HG03103 (cell line): Measurements from ENCODE around the gene VASP.
A peak's percentile ranks its signal among the peaks of the same experiment; 100 is the strongest.

Experiments
- ATAC-seq: cut with Tn5 transposase; IDR thresholded peaks from one replicate; pipeline ENCODE4 v1.9.1; 2021; ENCODE audit warnings: low read depth; ENCODE audit not compliant: unreplicated experiment

VASP gene

DNA sequence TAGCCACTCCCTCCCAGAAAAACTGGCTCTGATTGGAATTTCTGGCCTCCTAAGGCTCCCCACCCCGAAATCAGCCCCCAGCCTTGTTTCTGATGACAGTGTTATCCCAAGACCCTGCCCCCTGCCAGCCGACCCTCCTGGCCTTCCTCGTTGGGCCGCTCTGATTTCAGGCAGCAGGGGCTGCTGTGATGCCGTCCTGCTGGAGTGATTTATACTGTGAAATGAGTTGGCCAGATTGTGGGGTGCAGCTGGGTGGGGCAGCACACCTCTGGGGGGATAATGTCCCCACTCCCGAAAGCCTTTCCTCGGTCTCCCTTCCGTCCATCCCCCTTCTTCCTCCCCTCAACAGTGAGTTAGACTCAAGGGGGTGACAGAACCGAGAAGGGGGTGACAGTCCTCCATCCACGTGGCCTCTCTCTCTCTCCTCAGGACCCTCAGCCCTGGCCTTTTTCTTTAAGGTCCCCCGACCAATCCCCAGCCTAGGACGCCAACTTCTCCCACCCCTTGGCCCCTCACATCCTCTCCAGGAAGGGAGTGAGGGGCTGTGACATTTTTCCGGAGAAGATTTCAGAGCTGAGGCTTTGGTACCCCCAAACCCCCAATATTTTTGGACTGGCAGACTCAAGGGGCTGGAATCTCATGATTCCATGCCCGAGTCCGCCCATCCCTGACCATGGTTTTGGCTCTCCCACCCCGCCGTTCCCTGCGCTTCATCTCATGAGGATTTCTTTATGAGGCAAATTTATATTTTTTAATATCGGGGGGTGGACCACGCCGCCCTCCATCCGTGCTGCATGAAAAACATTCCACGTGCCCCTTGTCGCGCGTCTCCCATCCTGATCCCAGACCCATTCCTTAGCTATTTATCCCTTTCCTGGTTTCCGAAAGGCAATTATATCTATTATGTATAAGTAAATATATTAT is 33.3 kb upstream of the VASP start:
- no peak for ATAC-seq

DNA sequence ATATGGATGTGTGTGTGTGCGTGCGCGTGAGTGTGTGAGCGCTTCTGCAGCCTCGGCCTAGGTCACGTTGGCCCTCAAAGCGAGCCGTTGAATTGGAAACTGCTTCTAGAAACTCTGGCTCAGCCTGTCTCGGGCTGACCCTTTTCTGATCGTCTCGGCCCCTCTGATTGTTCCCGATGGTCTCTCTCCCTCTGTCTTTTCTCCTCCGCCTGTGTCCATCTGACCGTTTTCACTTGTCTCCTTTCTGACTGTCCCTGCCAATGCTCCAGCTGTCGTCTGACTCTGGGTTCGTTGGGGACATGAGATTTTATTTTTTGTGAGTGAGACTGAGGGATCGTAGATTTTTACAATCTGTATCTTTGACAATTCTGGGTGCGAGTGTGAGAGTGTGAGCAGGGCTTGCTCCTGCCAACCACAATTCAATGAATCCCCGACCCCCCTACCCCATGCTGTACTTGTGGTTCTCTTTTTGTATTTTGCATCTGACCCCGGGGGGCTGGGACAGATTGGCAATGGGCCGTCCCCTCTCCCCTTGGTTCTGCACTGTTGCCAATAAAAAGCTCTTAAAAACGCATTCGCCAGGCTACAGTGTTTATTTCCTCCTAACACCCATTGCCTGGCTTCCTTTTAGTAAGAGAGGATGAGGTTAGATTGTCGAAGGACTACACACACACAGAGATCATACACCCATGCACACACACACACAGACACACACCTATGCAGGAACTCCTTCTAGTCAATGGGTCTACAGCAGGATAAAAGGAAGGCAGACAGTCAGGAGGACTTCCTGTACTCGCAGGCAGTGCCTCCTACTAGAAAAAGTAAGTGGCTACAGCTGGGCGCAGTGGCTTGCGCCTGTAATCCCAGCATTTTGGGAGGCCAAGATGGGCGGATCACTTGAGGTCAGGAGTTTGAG is 32.4 kb upstream of the VASP start:
- no peak for ATAC-seq

DNA sequence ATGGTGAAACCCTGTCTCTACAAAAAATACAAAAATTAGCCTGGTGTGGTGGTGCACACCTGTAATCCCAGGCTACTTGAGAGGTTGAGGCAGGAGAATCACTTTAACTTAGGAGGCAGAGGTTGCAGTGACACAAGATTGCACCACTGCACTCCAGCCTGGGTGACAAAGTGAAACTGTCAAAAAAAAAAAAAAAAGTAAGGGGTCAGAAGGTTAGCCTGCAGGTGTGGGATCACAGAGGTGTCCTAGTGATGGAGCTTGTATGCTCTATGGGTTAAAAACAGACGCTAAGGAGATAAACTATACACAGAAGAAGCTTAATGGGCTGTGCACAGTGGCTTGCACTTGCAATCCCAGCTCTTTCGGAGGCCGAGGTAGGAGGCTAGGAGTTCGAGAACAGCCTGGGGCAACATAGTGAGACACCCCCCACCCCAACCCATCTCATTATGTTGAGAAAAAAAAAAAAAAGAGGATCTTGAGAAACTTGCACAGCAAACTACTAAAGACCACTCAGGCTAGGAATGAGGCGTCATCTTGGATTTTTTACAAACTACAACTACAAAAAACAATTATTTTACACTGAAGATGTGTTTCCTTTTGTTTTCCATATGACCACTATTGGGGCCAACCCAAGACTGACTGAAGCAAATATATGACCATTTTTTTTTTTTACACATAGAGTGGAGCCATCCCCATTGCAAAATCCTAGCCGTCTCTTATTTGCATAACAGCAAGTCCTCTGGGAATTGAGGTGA is 31.6 kb upstream of the VASP start:
- ATAC-seq = no peak

DNA sequence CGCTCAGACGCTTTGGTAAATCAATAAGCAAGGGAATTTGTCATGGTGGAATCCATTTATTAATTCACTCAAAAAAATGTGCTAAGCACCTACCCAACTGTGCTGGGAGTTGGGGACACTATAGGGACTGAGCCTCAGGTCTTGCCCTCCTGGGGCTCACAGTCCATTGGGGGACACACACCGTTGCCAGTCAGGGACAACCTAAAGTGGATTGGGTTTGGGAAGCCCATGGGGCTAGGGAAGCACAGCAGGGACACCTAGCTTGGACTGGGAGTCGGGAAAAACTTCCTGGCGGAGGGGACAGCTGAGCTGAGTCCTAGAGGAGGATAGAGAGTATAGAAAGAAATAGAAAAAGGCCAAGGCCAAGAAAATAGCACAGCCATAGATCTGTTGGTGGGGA is 31.0 kb upstream of the VASP start:
- ATAC-seq = no peak

DNA sequence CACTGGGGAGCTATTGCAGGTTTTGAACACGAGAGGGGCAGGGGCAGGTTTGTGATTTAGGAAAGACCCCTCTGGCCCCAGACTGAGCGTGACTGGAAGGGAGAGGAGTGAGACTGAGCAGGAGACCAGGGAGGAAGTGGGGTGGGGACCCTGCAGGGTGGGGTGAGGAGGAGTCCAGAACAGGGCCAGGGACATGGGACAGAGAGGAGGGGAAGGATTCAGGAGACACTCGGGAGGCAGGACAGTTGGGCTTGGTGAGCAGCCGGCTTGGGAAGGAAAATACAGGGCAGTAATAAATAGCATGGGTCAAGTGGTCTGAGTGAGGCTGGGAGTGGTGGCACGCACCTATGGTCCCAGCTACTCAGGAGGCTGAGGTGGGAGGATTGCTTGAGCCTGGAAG is 30.1 kb upstream of the VASP start:
- ATAC-seq = no peak

DNA sequence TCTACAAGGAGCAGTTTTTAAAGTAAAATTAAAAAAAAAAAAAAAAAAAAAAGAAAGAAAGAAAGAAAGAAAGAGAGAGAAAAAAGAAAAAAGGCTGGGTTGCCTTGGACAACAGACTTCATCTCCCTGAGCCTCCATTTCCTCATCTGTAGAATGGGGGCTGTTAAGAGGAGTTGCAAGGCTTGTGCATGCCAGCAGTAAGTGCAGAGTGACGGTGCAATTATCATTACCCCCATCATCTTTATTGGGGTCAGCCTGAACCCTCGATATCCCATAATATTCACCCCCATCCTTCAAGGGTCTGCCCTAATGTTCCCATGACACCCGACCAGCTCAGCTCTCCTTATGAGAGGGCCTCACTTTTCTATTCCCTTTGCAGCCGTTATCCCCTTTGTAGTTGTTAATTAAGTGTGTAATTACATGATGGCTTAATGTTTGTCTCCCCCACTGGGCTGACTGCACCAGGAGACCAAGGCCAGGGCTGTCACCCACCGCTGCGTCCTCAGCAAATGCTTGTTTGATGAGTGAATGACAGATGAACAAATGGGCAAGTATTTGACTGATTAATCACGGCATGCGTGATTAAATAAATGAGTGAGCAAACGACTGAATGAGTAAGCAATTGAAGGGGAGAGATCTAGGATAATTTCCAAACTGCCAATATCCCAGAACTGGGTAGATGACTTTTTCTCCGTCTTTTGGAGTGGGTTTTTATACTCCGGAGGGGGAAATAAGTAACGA is 29.4 kb upstream of the VASP start:
- peak; percentile 7 for ATAC-seq

DNA sequence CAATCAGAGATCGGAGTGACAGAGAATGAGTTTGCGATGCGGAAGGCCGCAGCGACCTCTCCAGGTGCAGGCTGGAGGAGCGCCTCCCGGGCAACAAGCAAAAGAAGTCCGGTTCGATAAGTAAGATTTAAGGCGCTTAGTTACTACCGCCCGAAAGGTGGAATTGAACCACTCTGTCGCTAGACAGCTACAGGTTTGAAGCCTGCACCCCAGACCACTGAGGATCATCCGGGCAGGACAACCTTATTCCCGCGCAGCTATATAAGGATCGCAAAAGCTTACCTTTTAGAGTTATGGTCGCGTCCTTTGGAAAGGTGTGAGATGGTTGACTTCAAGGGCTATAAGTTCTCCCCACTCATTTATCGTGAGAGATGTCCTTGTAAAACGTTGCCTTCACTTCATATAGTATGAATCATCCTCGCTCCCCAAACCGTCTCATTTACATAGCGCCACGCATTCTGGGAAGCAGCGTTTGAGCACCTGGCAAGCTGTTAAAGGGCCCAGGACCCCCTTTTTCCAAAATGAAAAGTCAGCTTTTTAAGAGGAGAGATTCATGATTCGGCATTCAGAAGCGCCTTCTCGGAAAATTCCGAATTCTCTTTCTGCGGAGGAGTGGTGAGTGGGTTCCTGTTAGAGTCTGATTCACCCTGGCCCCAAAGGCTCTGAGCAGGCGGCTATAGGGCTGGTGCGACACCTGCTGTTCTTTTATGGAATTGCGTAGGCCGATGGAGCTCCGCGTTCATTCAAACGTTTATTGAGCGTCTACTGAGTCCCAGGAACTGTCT is 28.6 kb upstream of the VASP start:
- peak; percentile 71 for ATAC-seq

DNA sequence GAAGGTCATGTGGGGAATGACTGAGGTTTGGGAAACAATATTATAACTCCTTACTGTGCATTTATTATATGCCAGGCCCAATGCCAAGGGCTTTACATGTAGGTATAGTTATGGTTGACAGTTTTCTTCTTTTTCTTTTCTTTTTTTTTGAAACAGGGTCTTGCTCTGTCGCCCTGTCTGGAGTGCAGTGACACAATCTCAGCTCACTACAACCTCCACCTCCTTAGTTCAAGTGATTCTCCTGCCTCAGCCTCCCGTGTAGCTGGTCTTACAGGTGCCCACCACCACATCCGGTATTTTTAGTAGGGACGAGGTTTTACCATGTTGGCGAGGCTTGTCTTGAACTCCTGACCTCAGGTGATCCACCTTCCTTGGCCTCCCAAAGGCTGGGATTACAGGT is 24.2 kb upstream of the VASP start:
- no peak for ATAC-seq

DNA sequence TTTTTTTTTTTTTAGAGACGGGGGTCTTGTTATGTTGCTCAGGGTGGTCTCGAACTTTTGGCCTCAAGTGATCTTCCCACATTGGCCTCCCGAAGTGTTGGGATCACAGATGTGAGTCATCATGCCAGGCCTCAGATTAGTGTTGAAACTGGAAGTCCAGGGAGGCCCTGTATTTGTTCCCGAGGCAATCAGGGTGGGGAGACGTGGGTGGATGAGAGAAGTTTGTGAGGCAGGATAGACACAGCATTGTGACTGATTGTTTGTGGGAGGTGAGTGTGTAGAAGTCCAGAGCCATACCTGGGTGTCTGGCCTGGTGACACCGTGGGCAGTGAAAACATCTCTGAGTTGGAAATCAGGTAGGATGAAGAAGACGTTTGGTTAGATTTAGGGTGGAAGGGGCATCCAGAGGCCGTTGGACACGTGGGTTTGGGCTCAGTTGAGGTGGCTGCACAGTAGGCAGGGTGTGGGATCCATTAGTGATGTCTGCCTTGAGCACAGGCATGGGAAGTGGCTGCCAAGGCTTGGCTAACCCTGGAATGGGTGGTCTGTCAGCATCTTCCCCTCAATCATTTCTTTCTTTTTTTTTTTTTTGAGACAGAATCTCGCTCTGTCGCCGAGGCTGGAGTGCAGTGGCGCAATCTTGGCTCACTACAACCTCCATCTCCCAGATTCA is 22.9 kb upstream of the VASP start:
- no peak for ATAC-seq

DNA sequence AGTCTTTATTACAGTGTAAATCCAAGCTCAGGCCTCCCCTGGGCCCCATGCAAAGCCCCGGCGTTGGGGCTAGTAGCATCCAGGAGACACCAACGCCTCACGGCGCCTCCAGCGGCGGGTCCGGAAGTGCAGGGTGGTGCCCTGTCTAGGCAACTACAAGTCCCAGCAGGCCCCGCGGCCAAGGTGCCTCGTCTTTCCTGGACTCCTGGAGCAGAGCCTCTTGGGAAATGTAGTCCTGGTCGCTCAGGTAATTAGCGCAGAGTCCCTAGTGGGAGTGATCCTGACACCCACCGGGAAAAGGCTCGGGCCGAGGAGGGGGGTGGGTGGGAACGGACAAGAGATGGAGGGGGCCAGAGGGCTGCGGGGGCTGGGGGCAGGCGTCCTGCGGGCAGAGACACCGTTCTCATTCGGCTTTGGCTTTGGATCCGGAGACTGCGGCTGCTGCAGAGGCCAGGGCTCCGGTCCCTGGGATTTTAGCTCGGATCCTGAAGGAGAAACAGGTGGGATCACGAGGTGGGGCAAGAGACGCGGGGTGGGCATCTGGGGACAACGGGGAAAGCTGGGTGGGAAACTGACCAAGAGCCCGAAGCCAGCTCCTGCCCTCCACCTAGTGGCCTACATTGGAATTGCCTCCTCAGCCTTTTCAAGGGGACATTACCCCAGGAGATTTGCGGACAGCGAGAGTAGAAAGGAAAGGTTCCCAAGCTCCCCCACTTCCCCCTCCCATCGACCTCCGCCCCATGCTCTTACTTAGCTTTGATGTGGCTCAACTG is 21.8 kb upstream of the VASP start:
- ATAC-seq = peak; percentile 89

DNA sequence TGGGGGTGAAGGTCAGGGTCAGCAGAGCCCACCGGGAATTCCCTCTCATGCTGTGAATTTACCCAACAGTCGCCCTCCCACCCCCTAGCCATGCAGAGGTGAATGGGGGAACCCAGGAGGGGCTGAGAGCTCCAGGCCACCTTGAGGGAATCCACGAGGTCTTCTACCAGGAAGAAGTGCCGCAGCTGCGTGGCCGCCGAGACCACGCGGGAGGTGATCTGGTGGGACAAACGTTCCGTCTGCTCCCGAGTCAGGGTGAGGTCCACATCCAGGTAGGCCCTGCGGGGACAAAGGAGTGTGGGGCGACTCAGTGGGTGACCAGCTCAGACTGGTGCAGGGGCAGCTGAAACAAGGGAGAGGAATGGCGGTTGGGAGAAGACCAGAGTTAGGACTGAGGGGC is 18.6 kb upstream of the VASP start:
- ATAC-seq = no peak

DNA sequence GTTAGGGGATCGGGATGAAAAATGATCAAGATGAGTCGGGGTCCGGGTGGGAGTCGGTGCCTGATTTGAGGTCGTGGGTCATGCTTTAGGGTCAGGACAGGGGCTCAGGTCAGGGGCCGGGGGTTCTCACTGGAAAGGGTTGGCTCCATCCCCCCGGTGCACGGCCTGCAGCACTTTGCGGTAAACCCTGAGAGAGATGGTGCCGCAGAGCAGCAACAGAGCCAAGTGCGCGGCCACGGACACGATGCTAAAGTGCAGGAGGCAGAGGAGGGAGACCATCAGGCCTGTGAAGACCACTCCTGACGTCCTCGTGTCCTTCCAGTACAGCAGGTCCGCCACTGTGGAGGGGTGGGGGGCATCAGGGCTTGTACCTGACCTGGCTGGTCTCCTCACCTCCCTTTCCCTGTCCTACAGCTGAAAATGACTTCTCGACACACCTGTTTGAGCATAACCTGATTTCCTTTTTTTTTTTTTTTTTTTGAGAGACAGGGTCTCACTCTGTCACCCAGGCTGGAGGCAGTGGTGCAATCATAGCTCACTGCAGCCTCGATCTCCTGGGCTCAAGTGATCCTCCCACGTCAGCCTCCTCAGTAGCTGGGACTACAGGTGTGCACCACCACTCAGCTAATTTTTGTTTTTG is 17.9 kb upstream of the VASP start:
- no peak for ATAC-seq

DNA sequence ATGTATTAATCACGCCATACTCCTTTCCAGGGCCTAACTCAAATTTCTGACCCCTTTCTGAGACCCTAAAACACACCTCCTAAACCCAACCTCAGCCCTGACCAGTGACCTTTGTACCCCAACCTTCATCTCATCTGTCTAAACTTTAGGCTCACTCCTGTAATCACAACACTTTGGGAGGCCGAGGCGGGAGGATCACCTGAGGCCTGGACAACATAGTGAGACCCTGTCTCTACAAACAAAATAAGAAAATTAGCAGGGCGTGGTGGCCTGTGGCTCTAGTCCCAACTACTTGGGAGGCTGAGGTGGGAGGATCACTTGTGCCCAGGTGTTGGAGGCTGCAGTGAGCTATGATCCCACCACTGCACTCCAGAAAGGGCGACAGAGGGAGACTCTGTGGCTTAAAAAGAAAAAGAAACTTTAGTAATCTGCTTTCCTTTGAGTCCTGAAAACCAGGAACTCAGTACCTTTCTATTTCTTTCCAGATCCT is 15.1 kb upstream of the VASP start:
- ATAC-seq = no peak

DNA sequence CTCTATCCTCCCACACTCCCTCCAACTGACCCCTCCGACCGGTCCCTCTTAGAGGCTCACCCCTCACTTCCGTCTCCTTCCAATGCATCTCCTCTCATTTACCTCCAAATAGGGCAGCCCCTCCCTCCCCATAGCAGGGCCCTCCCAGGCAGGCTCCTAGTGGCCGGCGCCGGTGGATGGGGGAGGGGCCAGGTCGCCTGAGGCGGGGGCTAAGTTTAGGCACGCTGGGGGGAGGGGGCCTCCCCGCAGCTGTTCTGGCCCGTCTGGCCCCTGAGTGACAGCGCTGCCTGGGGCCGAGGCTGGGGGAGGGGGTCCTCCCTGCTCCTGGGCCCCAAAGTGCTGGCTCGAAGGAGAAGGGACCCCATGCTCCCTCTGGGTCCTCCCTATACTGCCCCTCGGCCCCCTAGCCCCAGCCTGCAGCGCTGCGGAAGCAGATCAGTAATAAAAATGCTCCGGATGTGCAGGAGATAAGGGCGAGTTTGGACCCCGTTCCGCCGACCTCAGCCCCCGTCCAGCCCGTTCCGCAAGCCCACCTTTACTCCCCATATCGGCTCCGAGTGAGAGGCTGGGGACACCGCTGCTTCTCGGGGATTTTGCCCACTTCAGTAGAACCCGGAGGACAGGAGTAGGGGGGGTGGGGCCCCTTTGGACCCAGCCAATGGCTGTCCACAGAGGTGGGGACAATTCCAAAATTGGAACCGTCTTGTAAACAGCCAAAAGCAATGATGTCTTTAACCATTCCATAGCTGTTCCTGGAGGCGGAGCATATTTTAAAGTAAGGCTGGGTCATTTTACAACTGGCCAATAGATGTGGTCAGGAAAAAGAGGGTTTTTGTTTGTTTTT is 14.4 kb upstream of the VASP start:
- ATAC-seq = no peak

DNA sequence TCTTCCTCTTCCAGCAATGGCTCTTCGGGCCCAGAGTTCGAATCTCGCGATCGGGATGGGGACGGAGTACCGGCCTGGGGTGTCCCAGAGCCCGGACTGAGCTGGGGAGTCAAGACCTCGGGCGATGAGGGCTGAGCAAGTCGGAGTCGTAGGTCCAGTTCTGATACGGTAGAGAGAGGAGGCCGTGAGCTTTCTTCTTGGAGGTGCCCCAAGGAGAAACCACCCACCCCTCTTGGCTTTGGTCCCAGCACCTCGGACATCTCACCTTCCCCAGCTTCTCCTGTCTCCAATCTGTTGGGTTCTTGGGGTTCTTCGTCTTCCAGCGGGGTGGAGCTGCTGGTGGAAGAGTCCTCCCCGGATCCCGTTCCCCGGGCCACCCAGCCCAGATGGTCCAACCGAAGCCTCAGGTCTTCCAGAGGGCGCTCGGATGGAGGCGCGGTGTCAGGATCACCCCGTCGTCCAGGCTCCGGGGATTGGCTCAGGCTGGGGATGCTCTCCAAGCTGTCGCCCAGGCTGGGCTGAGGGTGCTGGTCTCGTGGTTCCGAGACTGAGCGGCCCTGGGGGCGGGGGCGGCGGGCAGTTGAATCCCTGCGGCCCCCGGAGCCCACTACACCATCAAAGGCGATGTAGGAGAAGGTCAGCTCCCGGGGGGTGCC is 12.9 kb upstream of the VASP start:
- ATAC-seq = no peak

DNA sequence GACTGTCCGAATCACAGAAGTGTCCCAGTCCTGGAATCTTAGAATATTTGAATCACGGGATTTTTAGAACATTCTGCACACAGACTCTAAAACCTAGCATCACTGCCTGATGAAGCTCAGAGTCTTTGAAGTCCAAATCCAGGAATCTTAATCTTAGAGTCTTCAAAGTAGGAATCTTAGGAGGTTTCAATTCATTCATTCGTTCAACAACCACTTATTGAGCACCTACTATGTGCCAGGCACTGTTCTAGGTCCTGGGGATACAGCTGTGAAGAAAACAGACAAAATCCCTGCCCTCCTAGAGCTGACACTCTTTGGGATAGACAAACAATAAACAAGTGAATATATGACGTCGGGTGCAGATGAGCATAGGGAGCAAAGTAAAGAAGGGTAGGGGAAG is 12.1 kb upstream of the VASP start:
- no peak for ATAC-seq
